Stimulated activated CD8-positive, alpha-beta memory T cell treated with anti-CD3 and anti-CD28 coated beads, Interleukin-12 subunit alpha, Interleukin-12 subunit beta, amount 100 ng/mL, for 24 hours (primary cell): ENCODE data around the gene KCNJ16.
"Not testable (repeated sequence)": the region's sequence is repeated elsewhere in the genome, so short reads cannot be mapped to it uniquely, and the experiment has no call there.

Experiments
- DNase-seq: peaks from one replicate; pipeline ENCODE4 v3.0.0-alpha.2; 2020; ENCODE audit errors: extremely low read depth

KCNJ16 gene

GRCh38 chr17:70074956-70075355 lies at the start of gene KCNJ16:
Gene KCNJ16 (plus strand): TSS chr17:70075225. CDS start chr17:70132088, 56,863 bp downstream.
- DNase-seq = no peak

GRCh38 chr17:70028397-70028796 lies 46.6 kb upstream of the KCNJ16 start:
- DNase-seq = no peak

DNA sequence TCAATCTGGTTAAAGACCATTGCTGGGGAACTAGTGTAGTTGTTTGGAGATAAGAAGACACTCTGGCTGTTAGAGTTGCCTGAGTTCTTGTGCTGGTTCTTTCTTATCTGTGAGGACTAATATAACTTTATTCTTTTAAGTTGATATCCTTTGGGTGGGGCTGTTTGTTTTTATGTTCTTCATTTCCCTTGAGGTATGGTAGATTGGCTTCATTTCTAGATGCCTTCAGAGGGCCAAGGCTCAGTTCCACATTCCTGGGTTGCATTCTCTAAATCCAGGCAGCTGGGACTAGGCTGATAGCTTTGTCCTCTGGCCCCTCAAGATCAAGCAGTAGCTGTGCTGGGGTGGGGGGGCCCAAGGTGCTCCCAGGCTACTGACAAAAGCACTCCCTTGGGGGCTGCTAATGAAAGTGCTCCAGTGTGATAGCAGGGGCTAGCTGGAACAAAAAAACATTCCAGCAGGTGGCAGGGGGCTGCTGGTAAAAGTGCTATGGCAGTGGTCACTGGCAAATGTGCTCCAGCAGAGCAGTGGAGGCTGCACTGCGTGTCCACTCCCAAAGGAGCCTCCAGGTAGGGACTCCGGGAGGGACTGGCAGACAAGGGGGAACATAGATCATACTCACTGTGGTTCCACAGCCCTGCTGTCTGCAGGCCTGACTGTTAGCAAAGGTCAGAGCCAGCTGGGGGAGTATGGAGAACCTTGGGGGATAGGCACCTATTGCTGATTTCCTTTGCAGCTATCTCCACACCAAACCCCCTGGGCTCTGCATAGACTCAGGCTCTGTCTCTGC lies 45.9 kb upstream of the KCNJ16 start:
- no peak for DNase-seq

DNA sequence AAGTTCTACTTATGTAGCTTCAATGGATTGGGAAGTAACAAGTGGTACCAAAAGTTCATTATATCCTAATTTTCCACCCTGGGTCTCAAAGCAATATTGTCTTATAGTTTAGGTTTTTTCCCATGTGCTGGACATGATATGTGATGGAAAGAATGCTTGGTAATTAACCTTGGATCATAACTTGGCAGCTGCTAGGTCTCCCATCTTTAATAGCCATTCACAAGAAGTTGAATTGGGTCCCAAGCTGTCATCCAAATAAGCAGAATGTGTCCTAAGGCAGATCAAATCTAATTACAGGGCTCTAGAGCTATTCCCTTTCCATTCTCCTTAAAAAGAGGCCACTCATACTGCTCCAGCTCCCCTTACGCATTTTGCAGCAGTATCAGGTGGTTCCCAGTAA lies 44.7 kb upstream of the KCNJ16 start:
- no peak for DNase-seq

DNA sequence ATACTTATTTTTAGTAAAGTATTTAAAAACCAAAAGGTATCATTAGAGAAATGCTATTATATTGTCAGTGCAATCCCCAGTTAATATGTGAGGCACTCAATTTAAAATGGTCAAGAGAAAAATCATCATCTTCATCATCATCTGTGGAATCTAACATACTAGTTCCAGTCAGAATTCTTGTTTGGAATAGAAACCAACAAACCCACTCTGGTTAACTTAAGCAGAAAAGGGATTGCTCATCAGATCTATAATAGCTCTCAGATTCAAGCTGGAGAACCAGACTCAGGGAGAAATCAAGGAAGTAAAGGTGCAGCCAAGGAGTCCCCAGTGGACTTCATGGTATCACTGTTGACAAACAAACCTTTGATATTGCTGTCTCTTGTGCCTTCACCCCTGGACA lies 43.7 kb upstream of the KCNJ16 start:
- DNase-seq = no peak

- DNase-seq = no peak
These were observed 41.9 kb upstream of the KCNJ16 start for GRCh38 chr17:70033165-70033564.

DNA sequence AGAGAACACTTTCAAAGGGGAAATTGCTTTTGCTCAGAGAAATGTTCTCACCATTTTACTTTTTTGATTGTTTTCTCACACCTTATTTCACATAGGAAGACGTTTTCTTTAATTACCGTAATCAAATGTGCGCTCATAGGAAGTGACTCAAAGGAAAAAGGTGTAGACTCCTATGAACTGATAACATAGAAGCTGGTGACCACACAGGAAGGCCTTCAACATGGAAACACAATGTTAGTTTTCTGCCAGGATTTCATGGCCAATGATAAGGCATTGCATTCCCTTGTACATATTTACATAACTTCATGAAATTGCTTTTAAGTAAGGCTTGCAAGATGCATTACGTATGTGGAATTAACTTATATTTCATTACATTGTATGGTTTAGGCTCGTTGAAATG lies 40.9 kb upstream of the KCNJ16 start:
- DNase-seq = no peak

- DNase-seq = no peak
These were observed 37.5 kb upstream of the KCNJ16 start for GRCh38 chr17:70037498-70037897.

DNA sequence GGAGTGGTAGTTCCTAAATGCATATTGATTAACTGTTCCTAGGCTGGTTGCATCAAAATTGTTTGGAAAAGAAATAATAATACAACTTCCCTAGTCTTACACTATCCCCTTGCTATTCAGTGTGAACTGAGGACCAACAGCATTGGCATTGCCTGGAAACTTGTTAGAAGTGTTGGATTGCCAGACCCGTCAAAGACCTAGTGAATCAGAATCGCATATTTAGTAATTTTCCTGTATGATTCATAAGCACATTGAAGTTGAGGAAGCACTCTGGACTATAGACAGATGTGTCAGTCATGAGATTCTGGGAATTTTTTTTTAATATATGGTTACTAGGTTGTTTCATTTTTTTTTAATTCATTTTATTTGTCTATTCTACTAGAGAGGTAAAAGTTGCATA lies 34.7 kb upstream of the KCNJ16 start:
- no peak for DNase-seq

DNA sequence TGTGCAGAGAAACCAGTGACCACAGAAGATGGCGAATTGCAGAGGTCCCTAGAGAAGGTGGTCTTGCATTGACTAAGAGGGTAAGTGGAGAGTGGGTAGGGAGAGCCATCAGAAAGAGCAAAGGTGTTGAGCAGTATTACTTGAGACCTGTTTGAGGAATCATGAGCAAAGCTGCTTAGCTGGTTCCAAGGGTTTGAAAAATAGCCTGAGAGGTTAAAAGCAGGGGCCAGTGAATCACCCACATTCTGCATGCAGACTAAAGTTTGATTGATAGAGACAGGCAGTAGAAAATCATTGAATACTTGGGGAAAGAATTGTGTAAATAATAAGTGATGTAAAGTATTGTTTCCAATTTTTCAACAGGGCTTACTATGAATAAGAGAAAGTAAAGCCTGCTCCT lies 34.0 kb upstream of the KCNJ16 start:
- no peak for DNase-seq

GRCh38 chr17:70041540-70041939 lies 33.5 kb upstream of the KCNJ16 start:
- no peak for DNase-seq

DNA sequence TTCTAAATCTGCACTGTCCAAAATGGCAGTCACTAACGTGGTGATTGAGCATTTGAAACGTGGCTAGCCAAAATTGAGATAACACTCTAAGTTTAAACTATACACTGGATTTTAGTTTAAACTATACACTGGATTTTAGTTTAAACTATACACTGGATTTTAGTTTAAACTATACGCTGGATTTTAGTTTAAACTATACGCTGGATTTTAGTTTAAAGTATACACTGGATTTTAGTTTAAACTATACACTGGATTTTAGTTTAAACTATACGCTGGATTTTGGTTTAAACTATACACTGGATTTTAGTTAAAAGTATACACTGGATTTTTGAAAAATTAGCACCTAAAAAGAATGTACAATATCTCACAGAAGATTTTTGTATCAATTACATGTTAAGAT lies 29.2 kb upstream of the KCNJ16 start:
- DNase-seq = not testable (repeated sequence)

DNA sequence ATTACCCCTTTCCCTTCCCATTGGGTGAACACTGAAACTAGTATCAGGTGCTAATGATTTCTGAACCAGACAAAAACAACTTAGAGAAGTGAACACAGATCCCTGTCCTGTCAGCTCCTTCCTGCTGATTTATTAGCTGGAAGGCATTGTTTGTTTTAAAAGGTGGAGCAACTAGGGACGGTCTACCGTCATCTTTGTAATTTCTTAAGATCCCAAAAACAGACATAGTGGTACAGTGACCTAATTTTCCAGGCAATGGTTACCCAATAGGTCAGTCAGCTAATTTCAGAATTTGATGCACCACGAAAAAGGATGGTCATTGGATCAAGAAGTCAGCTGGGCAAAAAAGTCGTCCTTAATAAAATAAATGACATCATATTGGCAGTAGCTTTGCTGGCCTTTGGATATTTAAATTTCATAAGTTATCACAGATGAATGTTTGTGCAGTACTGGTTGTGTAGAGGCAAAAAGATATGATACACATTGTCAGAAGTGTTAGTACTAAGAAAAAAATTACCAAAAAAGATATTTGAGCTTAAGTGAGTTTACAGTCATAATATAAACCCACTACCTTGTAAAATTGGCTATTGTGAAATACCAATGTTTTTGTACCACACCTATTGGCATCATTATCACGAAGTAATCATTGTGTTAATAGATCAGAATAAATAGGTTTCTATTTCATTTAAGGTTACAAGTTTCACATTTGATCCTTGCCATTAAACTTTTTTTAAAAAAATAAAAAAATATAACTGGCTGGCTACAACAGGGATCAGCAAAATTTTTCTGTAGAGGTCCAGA lies 27.2 kb upstream of the KCNJ16 start:
- DNase-seq = no peak

DNA sequence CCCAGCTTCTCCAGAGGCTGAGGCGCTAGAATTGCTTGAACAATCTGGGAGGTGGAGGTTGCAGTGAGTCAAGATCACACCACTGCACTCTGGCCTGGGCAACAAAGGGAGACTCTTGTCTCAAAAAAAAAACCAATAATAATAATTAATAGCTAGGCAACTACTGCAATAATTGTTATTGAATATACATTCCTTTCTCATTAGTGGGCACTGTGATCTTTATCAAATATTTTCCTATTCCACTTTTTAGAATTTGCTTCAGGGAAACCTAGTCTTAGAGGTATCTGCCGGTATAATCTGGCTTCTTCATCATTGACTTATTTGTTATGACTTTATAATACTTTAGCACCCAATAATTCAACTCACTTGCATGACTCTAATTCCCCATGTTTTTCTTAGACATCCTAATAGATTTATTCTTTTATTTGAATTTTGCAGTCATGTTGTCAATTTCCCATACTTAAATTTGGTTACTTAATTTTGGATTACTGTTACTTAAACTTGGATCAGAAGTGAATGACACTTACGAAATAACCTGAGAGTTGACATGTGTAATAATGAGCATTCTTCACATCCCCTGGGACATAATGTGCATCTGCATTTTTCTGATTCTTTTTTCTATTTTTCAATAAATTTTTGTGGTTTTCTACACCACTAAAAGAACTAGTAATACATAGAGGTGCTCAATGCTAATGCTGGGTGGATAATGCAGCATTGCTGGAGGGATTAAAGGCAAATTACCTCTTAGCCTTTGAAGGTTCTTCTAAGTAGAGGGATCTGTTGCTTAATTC lies 25.0 kb upstream of the KCNJ16 start:
- DNase-seq = no peak

DNA sequence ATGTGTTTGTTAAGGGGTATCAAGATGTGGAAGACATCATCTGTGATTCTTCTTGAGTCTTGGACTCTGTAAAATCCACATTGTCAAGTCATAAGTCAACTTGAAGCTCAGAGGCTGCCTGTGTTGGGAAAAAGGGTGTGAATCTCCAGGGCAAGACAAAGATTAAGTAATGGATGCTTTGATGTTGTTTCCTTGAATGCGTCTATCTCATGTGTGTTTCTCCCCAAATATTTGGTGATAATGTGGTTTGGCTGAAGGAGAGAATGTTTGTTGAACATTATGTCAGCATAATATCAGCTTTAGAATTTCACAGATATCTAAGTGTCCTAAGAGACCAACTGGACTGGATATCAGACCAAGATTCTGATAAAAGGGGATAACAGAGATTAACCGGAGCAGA lies 24.1 kb upstream of the KCNJ16 start:
- DNase-seq = no peak

- DNase-seq = no peak
These were observed 21.5 kb upstream of the KCNJ16 start for GRCh38 chr17:70053241-70054234.

DNA sequence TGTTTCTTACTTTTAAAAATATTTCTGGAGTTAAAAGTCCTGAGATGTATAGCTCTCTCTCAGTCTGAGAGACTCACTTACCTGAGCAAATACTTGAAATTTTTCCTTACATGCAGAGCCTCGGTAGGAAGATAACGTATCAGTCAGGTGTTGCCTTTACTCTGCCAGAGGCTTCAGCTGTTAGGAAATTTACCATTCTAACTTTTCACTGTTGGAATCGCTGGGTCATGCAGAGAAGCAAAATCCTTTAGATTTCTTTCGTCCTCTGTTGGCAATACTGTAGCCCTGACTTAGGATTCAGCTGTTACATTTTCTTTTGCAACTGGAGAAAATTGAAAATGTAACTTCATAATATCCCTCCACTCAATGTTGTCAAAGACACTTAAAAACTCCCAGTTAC lies 20.0 kb upstream of the KCNJ16 start:
- DNase-seq = no peak

DNA sequence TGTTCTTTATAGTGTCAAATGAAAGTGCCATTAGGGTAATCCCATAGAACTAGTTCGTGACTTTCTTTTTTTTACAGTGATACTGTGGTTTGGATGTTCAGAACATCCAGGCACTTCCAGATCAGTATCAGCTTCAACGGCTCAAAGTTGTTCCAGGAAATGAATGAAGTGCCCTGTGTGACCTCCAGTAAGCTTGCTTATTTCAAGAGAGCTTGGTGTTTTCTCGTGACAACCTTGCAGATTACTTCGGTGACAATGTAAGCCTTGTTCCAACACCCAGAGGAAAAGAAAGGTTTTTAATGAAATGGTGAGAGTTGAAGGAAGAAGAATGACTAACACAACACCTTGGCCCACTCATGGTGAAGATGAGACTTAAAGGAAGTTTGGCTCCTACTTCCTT lies 16.0 kb upstream of the KCNJ16 start:
- DNase-seq = no peak

- no peak for DNase-seq
These were observed 15.4 kb upstream of the KCNJ16 start for GRCh38 chr17:70059649-70060048.

- no peak for DNase-seq
These were observed 14.6 kb upstream of the KCNJ16 start for GRCh38 chr17:70060415-70060814.

DNA sequence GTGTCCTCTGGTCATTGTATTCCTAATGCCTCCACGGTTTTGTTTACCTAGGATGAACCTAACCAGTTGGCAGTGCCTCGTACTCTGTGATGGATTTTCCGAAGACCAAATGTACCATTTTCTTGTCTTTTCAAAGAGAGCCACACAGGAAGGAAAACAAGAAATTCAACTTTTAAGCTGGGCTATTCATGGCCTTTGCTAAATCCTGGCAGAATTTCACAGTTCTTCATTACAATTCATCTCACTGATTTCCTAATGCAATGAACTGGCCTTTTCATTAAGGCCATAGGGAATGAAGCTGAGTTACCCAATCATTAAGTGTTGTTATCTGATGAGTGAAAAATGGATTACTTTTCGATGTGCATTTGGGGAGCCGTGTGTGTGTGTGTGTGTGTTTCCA lies 7.9 kb upstream of the KCNJ16 start:
- DNase-seq = no peak
